Transverse colon (tissue), 1 donor: ENCODE measurements around the gene CHM.

ENCODE experiments used
- EP300 ChIP-seq: sonication (generic); formaldehyde crosslinking; IDR thresholded peaks from one replicate; pipeline ENCODE4 v1.6.1; 2017; ENCODE audit warnings: antibody characterized with exemption, low read depth
- POLR2A ChIP-seq: fragments of 450-650 bp; IDR thresholded peaks from one replicate; pipeline ENCODE4 v1.6.1; 2016; ENCODE audit warnings: antibody characterized with exemption, mild to moderate bottlenecking, moderate library complexity

GRCh38 chrX:86033385-86033784 is 14.0 kb downstream of the CHM start:
- TF ChIP-seq POLR2A (no peak), EP300 (no peak)
